Measurements from ENCODE around the gene BDH1. TPM values are rescaled to one million over a fixed set of nuclear protein-coding genes. Genes with fewer than 3 reads are reported as not detected.

BDH1 gene
- total RNA-seq, 5 donors from 2014 or later (not counting 1 experiment from before 2014, with no cell fraction given), result 31.1 to 74.7 (median 68.9) TPM

DNA sequence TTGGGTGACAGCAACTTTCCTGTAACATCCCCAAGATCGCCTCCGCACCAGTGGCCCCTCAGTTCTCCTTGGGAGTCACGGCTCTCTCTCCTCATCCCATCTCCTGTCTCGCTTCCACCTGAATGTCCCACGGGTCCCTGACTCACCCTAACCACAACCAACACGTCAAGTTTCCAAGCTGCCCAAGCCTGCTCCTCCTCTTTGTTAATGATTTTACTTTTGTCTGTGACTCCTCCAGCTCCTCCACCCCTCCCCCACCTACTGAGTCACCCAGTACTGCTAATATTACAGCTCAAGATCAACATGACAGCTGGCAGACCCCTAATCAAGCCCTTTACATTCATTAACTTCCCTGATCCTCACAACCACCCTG is 39.3 kb downstream of the BDH1 start:
- Histone ChIP-seq H3K9me3 (no peaks in the 10 kb centered on the region), H3K27me3 (replicated peaks in 1 of 2; ENCODE audit: control insufficient read depth in 2 of 2, extremely low read depth in 1 of 2, insufficient read depth in 2 of 2, low read length in 1 of 2) (no peaks in the 10 kb centered on the region), H3K4me1 (ENCODE audit: control insufficient read depth in 1 of 2, extremely low read depth in 1 of 2, insufficient read depth in 2 of 2, low read length in 2 of 2) (peaks cover 0 to 17% of the 10 kb centered on the region in 2 experiments), H3K4me3 (ENCODE audit: control insufficient read depth in 1 of 2, extremely low read depth in 1 of 2, low read length in 1 of 2) (no peak overlapping the region), H3K27ac (ENCODE audit: low read length) (peak overlapping the region; percentile 27), H3K36me3 (ENCODE audit: control insufficient read depth in 2 of 2, extremely low read depth in 1 of 2, insufficient read depth in 1 of 2, low read length in 1 of 2) (peaks cover 13 to 36% of the 10 kb centered on the region in 2 donors)
- H3K27me3 Mint-ChIP-seq, result no peaks in the 10 kb centered on the region
- H3K36me3 Mint-ChIP-seq, result peaks cover 47% of the 10 kb centered on the region
- ChIA-PET POLR2A (no interaction called here), CTCF (no interaction called here)
- no peaks in the 10 kb centered on the region for H3K9me3 Mint-ChIP-seq
- no peak overlapping the region for H3K4me3 Mint-ChIP-seq
- no peak for ATAC-seq (replicated peaks in 1 of 4)
- H3K4me1 Mint-ChIP-seq, result peaks cover 11 to 17% (median 12%) of the 10 kb centered on the region in 3 donors
- no peak for DNase-seq
- peak overlapping the region; percentile 53 to 75 for H3K27ac Mint-ChIP-seq
- WGBS (ENCODE audit: insufficient coverage), result 82% methylated on average over 6 of the region's 6 CpGs

DNA sequence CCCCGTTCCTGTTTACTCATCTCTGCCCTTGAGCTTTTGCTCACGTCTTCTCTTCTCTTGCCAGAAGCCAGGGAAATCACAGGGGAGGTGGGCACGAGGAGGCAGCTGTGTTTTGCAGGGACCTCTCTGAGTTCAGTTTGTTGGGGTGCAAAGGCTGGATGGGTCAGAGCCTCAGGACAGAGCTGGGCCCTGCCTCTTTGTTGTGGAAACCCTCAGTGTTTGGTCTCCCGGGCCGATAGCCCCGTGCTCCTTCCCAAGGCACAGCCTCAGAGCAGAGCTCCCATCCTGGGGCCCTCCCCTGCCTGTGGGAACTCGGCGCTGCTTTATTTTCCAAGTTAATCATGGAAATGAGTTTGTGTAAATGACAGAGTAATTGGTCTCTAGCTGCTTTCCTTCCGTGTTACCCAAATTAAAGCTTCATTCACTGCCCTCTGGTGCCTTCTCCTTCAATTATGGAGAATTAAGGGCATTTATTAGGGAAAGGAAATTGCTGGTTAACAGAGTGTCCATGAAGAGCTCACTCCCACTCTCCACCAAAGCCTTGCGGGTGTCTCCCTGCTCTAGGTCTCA is 40.9 kb downstream of the BDH1 start:
- Mint-ChIP-seq H3K4me3 (no peak overlapping the region), H3K9me3 (no peaks in the 10 kb centered on the region), H3K36me3 (peaks cover 44% of the 10 kb centered on the region), H3K27ac (no peak overlapping the region), H3K4me1 (peaks cover 13 to 22% (median 16%) of the 10 kb centered on the region in 3 donors), H3K27me3 (no peaks in the 10 kb centered on the region)
- H3K4me3 ChIP-seq (ENCODE audit: control insufficient read depth in 1 of 2, extremely low read depth in 1 of 2, low read length in 1 of 2), result no peak overlapping the region
- H3K36me3 ChIP-seq (ENCODE audit: control insufficient read depth in 2 of 2, extremely low read depth in 1 of 2, insufficient read depth in 1 of 2, low read length in 1 of 2), result peaks cover 13 to 31% of the 10 kb centered on the region in 2 donors
- POLR2A ChIA-PET, result interaction anchor here in 1 of 2 donors (0.6 kb wide), 1 partner anchor 25 kb away, joined by 7 read pairs; no protein-coding TSS in a partner anchor
- H3K27me3 ChIP-seq (replicated peaks in 1 of 2; ENCODE audit: control insufficient read depth in 2 of 2, extremely low read depth in 1 of 2, insufficient read depth in 2 of 2, low read length in 1 of 2), result peaks cover 0 to 1% of the 10 kb centered on the region in 2 experiments
- DNase-seq (no peak), ATAC-seq (replicated peaks in 1 of 4) (no peak)
- peaks cover 0 to 22% of the 10 kb centered on the region in 2 experiments for H3K4me1 ChIP-seq (ENCODE audit: control insufficient read depth in 1 of 2, extremely low read depth in 1 of 2, insufficient read depth in 2 of 2, low read length in 2 of 2)
- CTCF ChIA-PET, result no interaction called here
- H3K27ac ChIP-seq (ENCODE audit: low read length), result no peak overlapping the region
- H3K9me3 ChIP-seq, result no peaks in the 10 kb centered on the region
- 87% methylated on average over 7 of the region's 10 CpGs for WGBS (ENCODE audit: insufficient coverage)

DNA sequence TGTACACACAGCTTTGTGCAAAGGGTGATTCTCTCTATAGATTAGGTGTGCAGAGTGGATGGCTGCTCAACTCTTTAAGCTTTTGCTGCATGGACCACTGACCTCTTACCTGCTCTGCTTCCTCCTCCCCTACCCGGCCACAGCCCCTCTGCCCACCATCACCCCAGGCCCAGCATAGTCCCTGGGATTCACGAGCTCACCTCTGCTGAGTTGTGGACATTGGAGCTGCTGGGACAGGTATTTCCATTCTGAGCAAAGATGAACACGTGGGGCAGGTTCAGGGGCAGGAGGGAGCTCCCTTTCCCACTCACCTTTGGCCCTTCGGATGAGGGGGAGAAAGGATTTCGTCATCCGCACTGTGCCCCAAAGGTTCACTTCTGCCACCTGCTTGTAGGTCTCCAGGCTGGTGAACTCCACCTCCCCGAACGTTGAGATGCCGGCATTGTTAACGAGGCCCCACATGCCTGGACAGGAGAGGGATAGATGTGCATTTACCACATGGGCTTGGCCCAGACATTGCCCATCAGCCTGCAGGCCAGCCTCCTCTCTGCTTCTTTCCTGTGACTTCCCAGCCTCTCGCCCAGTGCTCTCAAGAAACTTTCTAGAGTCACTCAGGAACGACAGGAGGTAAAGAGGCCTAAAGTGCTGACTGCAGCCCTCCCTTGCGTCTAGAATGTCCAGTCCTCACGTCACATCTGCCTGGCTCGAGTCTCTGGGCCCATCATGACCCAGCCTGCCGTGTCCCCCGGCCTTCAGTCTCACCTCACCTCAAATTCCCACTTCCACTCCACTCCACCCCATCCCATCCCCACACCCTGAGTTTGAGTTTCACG is 41.6 kb downstream of the BDH1 start:
- H3K27me3 ChIP-seq (replicated peaks in 1 of 2; ENCODE audit: control insufficient read depth in 2 of 2, extremely low read depth in 1 of 2, insufficient read depth in 2 of 2, low read length in 1 of 2), result peaks cover 0 to 8% of the 10 kb centered on the region in 2 experiments
- peaks cover 13 to 31% of the 10 kb centered on the region in 2 donors for H3K36me3 ChIP-seq (ENCODE audit: control insufficient read depth in 2 of 2, extremely low read depth in 1 of 2, insufficient read depth in 1 of 2, low read length in 1 of 2)
- Mint-ChIP-seq H3K4me3 (no peak overlapping the region), H3K4me1 (peaks cover 15 to 21% (median 18%) of the 10 kb centered on the region in 3 donors), H3K9me3 (no peaks in the 10 kb centered on the region), H3K36me3 (peaks cover 42% of the 10 kb centered on the region), H3K27me3 (no peaks in the 10 kb centered on the region), H3K27ac (no peak overlapping the region)
- ATAC-seq (replicated peaks in 1 of 4) (no peak), DNase-seq (no peak)
- H3K27ac ChIP-seq (ENCODE audit: low read length), result no peak overlapping the region
- ChIA-PET POLR2A (no interaction called here), CTCF (no interaction called here)
- 89% methylated on average over 16 of the region's 18 CpGs for WGBS (ENCODE audit: insufficient coverage)
- no peaks in the 10 kb centered on the region for H3K9me3 ChIP-seq
- peaks cover 0 to 26% of the 10 kb centered on the region in 2 experiments for H3K4me1 ChIP-seq (ENCODE audit: control insufficient read depth in 1 of 2, extremely low read depth in 1 of 2, insufficient read depth in 2 of 2, low read length in 2 of 2)
- no peak overlapping the region for H3K4me3 ChIP-seq (ENCODE audit: control insufficient read depth in 1 of 2, extremely low read depth in 1 of 2, low read length in 1 of 2)

DNA sequence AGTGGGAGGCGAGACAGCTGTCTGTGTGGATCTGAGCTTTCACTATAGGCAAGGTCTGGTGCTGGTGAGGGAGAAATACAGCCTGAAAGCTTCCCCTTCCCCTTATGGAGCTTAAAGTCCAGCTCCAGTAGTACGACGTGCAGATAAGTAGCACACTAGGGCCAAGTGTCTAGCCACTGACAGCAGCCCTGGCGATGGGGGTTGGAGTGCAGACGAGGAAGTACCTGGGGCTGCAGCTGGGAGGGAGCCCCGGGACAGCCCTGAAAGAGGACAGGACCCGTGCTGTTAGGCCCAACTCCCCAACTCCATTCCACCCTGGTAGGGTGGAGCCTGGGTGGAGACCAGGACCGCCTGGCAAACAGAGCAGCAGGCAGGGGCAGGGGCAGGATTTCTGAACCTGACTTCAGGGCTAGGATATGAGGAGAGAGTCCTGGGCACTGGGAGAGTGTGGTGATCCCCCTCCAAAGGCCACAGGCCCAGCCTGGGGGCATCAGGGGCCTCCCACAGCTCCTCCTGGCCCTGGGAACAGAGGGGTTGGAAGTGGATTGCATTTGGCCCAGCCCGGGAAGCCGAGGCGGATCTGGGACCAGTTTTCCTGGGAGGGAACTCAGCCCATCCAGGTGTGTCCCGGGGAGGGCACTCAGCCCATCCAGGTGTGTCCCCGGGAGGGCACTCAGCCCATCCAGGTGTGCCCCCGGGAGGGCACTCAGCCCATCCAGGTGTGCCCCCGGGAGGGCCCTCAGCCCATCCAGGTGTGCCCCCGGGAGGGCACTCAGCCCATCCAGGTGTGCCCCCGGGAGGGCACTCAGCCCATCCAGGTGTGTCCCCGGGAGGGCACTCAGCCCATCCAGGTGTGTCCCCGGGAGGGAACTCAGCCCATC is 42.8 kb downstream of the BDH1 start:
- no peaks in the 10 kb centered on the region for H3K9me3 Mint-ChIP-seq
- H3K36me3 Mint-ChIP-seq, result peaks cover 42% of the 10 kb centered on the region
- Histone ChIP-seq H3K4me1 (ENCODE audit: control insufficient read depth in 1 of 2, extremely low read depth in 1 of 2, insufficient read depth in 2 of 2, low read length in 2 of 2) (peaks cover 0 to 21% of the 10 kb centered on the region in 2 experiments), H3K9me3 (no peaks in the 10 kb centered on the region), H3K36me3 (ENCODE audit: control insufficient read depth in 2 of 2, extremely low read depth in 1 of 2, insufficient read depth in 1 of 2, low read length in 1 of 2) (peaks cover 13 to 31% of the 10 kb centered on the region in 2 donors), H3K27me3 (replicated peaks in 1 of 2; ENCODE audit: control insufficient read depth in 2 of 2, extremely low read depth in 1 of 2, insufficient read depth in 2 of 2, low read length in 1 of 2) (peaks cover 0 to 8% of the 10 kb centered on the region in 2 experiments), H3K4me3 (ENCODE audit: control insufficient read depth in 1 of 2, extremely low read depth in 1 of 2, low read length in 1 of 2) (no peak overlapping the region), H3K27ac (ENCODE audit: low read length) (no peak overlapping the region)
- H3K27ac Mint-ChIP-seq, result peak overlapping the region in 1 of 2 donors; percentile 28
- no peak for ATAC-seq (replicated peaks in 1 of 4)
- H3K27me3 Mint-ChIP-seq, result no peaks in the 10 kb centered on the region
- H3K4me3 Mint-ChIP-seq, result no peak overlapping the region
- H3K4me1 Mint-ChIP-seq, result peaks cover 12 to 18% (median 16%) of the 10 kb centered on the region in 3 donors
- 92% methylated on average over 12 of the region's 19 CpGs for whole genome bisulfite sequencing (ENCODE audit: insufficient coverage)
- ChIA-PET POLR2A (no interaction called here), CTCF (no interaction called here)
- DNase-seq, result no peak

DNA sequence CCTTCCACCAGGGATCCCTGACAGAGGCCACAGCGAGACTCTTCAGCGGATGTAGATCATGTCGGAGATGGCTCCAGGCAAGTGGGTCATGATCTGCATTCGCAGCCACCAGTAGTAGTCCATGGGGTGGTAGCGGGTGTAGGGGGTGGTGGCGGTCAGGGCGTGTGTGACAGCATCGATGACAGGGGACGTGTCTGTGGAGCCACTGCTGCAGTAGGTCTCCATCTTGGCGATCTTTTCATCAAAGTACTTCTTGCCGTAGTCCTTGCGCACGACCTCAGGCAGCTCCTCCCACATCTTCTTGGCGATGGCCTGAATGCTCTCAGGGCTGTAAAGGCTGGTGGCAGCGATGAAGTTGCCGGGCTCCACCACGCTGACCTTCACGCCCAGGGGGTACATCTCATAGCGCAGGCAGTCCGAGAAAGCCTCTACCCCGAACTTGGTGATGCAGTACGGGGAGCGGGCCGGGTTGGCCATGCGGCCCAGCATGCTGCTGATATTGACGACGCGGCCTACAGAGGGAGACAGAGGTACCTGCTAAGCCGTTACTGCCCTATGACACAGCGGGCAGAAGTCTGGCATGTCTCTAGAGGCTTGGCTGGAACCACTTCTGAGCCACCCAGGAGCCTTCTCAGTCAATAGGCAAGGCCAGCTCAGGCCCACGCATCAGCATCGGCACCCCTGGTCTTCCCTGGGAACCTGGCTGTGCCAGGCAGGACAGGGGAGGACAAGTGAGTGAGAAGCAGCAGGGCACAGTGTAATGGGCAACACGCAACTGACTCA is 43.7 kb downstream of the BDH1 start:
- peaks cover 42% of the 10 kb centered on the region for H3K36me3 Mint-ChIP-seq
- peaks cover 0 to 19% of the 10 kb centered on the region in 2 experiments for H3K4me1 ChIP-seq (ENCODE audit: control insufficient read depth in 1 of 2, extremely low read depth in 1 of 2, insufficient read depth in 2 of 2, low read length in 2 of 2)
- H3K4me3 Mint-ChIP-seq, result no peak overlapping the region
- no peaks in the 10 kb centered on the region for H3K9me3 Mint-ChIP-seq
- H3K4me3 ChIP-seq (ENCODE audit: control insufficient read depth in 1 of 2, extremely low read depth in 1 of 2, low read length in 1 of 2), result no peak overlapping the region
- H3K36me3 ChIP-seq (ENCODE audit: control insufficient read depth in 2 of 2, extremely low read depth in 1 of 2, insufficient read depth in 1 of 2, low read length in 1 of 2), result peaks cover 13 to 31% of the 10 kb centered on the region in 2 donors
- peaks cover 0 to 8% of the 10 kb centered on the region in 2 experiments for H3K27me3 ChIP-seq (replicated peaks in 1 of 2; ENCODE audit: control insufficient read depth in 2 of 2, extremely low read depth in 1 of 2, insufficient read depth in 2 of 2, low read length in 1 of 2)
- H3K27ac Mint-ChIP-seq, result peak overlapping the region in 1 of 2 donors; percentile 28
- no peaks in the 10 kb centered on the region for H3K27me3 Mint-ChIP-seq
- no peak overlapping the region for H3K27ac ChIP-seq (ENCODE audit: low read length)
- WGBS (ENCODE audit: insufficient coverage), result 96% methylated on average over 29 of the region's 33 CpGs
- no peak for ATAC-seq (replicated peaks in 1 of 4)
- CTCF ChIA-PET, result interaction anchor here in 1 of 2 donors (0.6 to 1.1 kb wide), 2 partner anchors 9 to 215 kb away, joined by 3 to 10 read pairs; no protein-coding TSS in a partner anchor
- peaks cover 12 to 18% (median 16%) of the 10 kb centered on the region in 3 donors for H3K4me1 Mint-ChIP-seq
- no peak for DNase-seq
- POLR2A ChIA-PET, result no interaction called here
- no peaks in the 10 kb centered on the region for H3K9me3 ChIP-seq
